GM18951 (cell line): ENCODE data around the gene ZDBF2.
"Not testable (repeated sequence)": the region's sequence is repeated elsewhere in the genome, so short reads cannot be mapped to it uniquely, and the experiment has no call there.

ENCODE experiments used
- POLR2A ChIP-seq: IDR thresholded peaks from 4 replicates; pipeline ENCODE4 v1.6.1; 2011; ENCODE audit warnings: mild to moderate bottlenecking; ENCODE audit not compliant: insufficient read length, insufficient read depth; ENCODE audit errors: extremely low read depth
- in situ Hi-C: fragments of 300-500 bp; cut with MboI; formaldehyde crosslinking; loops from one replicate; pipeline ENCODE4 v1.12.0; 2022; ENCODE audit warnings: low sequenced_read_pairs, mixed read lengths, inconsistent platforms; ENCODE audit not compliant: unreplicated experiment

The ZDBF2 gene

DNA sequence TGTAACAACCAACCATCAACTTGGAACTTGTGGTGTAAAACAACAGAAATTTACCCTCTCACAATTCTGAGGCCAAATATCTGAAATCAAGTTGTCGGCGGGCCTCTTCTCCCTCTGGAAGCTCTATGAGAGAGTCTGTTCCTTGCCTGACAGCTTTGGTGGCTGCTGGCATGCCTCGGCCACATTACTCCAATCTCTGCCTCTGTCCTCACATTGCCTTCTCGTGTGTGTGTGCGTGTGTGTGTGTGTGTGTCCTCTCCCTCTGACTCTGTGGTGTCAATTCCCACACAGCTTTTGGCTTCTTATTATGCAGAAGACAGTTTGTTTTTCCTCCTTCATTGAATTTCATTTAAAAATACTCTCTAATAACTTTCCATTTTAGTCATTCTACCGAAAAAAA, 50.4 kb downstream of the ZDBF2 start:
- in situ Hi-C loops = no loop called here
- no peak for TF ChIP-seq POLR2A

GRCh38 chr2:206328974-206329373, 54.5 kb downstream of the ZDBF2 start:
- no peak for TF ChIP-seq POLR2A
- in situ Hi-C loops = no loop called here

DNA sequence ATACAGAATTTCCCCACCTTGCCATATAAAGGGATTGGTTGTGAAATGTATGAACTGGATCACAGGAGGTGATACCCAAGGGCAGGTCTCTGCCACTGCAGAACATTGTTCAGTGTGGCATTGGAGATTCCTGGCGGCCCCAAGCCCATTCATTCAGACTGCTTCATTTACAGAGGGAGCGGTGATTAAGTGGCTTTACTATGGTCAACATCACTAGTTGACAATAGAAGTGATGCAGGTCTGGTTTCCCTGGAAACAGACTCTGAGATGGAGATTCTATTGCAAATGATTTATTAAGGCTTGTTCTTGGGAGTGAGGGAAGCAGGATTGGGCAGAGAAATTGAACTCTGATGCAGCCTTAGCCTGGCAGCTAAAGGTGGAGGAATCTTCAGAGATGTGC, 62.4 kb downstream of the ZDBF2 start:
- in situ Hi-C loops = no loop called here
- no peak for TF ChIP-seq POLR2A

GRCh38 chr2:206337956-206338355, 63.5 kb downstream of the ZDBF2 start:
- in situ Hi-C loops = no loop called here

DNA sequence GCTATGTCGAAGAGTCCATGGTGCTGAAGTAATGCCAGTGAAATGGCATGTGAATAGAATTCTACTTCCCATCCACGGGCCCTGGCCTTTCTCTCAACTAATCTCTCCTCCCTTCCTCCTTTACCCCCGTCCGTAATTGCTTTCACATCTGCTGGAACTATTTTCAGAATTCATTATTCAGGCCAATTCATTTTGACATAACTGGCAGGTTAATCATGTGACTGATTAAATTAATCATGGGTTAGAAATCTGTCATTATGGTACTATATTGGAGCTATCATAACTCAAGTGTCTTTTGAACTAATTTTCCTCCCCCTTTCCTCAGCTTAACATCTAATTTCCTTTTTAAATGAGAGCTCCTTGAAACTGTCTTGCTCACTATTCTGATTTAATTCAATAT, 66.9 kb downstream of the ZDBF2 start:
- in situ Hi-C loops = no loop called here
- TF ChIP-seq POLR2A = no peak

More at GRCh38 chr2:206337956-206338355, 63.5 kb downstream of the ZDBF2 start:
- TF ChIP-seq POLR2A = no peak

- in situ Hi-C loops = no loop called here
- no peak for TF ChIP-seq POLR2A
These were observed 68.7 kb downstream of the ZDBF2 start for GRCh38 chr2:206343144-206343543.

- in situ Hi-C loops = no loop called here
- no peak for TF ChIP-seq POLR2A
These were observed 69.4 kb downstream of the ZDBF2 start for GRCh38 chr2:206343816-206344215.

- in situ Hi-C loops = no loop called here
- TF ChIP-seq POLR2A = no peak
These were observed 71.1 kb downstream of the ZDBF2 start for GRCh38 chr2:206345606-206346005.

- TF ChIP-seq POLR2A = no peak
- in situ Hi-C loops = no loop called here
These were observed 74.9 kb downstream of the ZDBF2 start for GRCh38 chr2:206349375-206349774.

- in situ Hi-C loops = no loop called here
- no peak for TF ChIP-seq POLR2A
These were observed 78.1 kb downstream of the ZDBF2 start for GRCh38 chr2:206352571-206352970.

- TF ChIP-seq POLR2A = no peak
- in situ Hi-C loops = no loop called here
These were observed 79.2 kb downstream of the ZDBF2 start for GRCh38 chr2:206353685-206354084.

GRCh38 chr2:206354129-206354528, 79.7 kb downstream of the ZDBF2 start:
- in situ Hi-C loops = no loop called here

DNA sequence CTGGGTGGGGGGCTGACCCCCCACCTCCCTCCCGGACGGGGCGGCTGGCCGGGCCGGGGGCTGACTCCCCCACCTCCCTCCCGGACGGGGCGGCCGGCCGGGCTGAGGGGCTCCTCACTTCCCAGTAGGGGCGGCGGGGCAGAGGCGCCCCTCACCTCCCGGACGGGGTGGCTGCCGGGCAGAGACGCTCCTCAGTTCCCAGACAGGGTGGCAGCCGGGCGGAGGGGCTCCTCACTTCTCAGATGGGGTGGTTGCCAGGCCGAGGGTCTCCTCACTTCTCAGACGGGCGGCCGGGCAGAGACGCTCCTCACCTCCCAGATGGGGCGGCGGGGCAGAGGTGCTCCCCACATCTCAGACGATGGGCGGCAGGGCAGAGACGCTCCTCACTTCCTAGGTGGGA, 82.4 kb downstream of the ZDBF2 start:
- in situ Hi-C loops = not testable (repeated sequence)

More at GRCh38 chr2:206354129-206354528, 79.7 kb downstream of the ZDBF2 start:
- no peak for TF ChIP-seq POLR2A

- in situ Hi-C loops = not testable (repeated sequence)
These were observed 86.4 kb downstream of the ZDBF2 start for GRCh38 chr2:206360840-206361239.

- in situ Hi-C loops = no loop called here
- TF ChIP-seq POLR2A = no peak
These were observed 87.1 kb downstream of the ZDBF2 start for GRCh38 chr2:206361407-206362045.
